ENCODE data around the gene RFPL3.

DNA sequence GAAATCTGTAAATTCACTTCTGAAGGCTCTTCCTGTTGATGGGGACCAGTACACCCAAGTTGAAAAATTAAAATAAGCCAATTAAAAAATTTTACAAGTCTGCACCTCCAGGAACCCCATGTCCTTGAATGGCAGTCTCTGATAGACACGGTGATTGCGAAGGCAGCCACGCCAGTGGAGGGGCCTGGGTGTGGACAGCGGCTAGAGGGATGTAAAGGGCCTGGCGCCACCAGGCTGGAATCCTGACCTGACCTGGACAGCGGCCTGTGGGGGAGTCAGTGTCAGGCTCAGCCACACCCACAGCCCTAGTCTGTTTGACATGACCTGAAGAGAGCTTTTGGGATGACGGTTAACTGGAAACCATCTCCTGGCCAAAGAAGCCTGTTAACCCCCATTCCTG is 49.5 kb upstream of the RFPL3 start:
- TF ChIP-seq CTCF (IDR thresholded peaks at IDR 0.05; ENCODE audit: poor library complexity) (no peak), EZH2 (IDR thresholded peaks at IDR 0.05; ENCODE audit: borderline replicate concordance) (no peak)
